ENCODE measurements around the gene RTN4R. TPM values are rescaled to one million over a fixed set of nuclear protein-coding genes. Genes with fewer than 3 reads are reported as not detected.

RTN4R gene
- total RNA-seq, 1 experiment from 2014 or later = 9.6 TPM

DNA sequence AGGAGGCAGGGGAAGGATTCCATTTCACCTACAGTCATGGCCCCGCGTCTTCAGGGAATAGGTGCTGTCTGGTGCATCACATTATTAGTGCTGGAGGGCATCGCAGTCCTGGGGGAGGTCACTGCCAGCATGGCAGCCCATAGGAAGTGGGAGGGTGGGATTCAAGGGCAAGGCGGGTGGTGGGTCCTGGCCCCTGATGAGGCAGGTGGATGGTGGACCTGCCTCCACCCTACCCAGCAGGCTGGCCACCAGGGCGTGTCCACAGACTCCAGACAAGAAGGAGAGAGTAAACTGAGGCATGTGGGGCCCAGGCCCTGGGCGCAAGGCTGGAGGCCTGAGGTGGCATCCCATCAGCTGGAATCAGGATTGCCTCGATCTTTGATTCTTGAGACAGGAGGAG, 53.3 kb downstream of the RTN4R start:
- Histone ChIP-seq H3K27ac (ENCODE audit: low read depth, low read length, poor library complexity, severe bottlenecking) (no peak overlapping the region), H3K27me3 (replicated peaks; ENCODE audit: insufficient read depth, low read depth, low read length, poor library complexity) (no peaks in the 10 kb centered on the region), H3K4me3 (ENCODE audit: low read depth, low read length, poor library complexity, severe bottlenecking) (no peak overlapping the region), H3K4me1 (ENCODE audit: insufficient read depth, low read length, poor library complexity, severe bottlenecking) (peaks cover 32% of the 10 kb centered on the region), H3K36me3 (ENCODE audit: insufficient read depth, low read length, poor library complexity, severe bottlenecking) (no peaks in the 10 kb centered on the region), H3K9me3 (ENCODE audit: low read depth, low read length, poor library complexity, severe bottlenecking) (no peaks in the 10 kb centered on the region)
- ChIA-PET CTCF (no interaction called here), POLR2A (ENCODE audit: low non-redundant PET) (no interaction called here)
- intact Hi-C loops (cut with micrococcal nuclease; ENCODE audit: unreplicated experiment) = no loop called here
- BruUV-seq (replicated peaks) = no TSS peak
- DNase-seq (ENCODE audit: low spot score) = no peak
- TF ChIP-seq EZH2 (IDR thresholded peaks at IDR 0.05; ENCODE audit: borderline replicate concordance, low read depth, low read length, poor library complexity, severe bottlenecking) = no peak
- TF ChIP-seq, protein P1, sequence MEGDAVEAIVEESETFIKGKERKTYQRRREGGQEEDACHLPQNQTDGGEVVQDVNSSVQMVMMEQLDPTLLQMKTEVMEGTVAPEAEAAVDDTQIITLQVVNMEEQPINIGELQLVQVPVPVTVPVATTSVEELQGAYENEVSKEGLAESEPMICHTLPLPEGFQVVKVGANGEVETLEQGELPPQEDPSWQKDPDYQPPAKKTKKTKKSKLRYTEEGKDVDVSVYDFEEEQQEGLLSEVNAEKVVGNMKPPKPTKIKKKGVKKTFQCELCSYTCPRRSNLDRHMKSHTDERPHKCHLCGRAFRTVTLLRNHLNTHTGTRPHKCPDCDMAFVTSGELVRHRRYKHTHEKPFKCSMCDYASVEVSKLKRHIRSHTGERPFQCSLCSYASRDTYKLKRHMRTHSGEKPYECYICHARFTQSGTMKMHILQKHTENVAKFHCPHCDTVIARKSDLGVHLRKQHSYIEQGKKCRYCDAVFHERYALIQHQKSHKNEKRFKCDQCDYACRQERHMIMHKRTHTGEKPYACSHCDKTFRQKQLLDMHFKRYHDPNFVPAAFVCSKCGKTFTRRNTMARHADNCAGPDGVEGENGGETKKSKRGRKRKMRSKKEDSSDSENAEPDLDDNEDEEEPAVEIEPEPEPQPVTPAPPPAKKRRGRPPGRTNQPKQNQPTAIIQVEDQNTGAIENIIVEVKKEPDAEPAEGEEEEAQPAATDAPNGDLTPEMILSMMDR (conservative IDR thresholded peaks at IDR 0.05; ENCODE audit: low read depth, low read length) = no peak

DNA sequence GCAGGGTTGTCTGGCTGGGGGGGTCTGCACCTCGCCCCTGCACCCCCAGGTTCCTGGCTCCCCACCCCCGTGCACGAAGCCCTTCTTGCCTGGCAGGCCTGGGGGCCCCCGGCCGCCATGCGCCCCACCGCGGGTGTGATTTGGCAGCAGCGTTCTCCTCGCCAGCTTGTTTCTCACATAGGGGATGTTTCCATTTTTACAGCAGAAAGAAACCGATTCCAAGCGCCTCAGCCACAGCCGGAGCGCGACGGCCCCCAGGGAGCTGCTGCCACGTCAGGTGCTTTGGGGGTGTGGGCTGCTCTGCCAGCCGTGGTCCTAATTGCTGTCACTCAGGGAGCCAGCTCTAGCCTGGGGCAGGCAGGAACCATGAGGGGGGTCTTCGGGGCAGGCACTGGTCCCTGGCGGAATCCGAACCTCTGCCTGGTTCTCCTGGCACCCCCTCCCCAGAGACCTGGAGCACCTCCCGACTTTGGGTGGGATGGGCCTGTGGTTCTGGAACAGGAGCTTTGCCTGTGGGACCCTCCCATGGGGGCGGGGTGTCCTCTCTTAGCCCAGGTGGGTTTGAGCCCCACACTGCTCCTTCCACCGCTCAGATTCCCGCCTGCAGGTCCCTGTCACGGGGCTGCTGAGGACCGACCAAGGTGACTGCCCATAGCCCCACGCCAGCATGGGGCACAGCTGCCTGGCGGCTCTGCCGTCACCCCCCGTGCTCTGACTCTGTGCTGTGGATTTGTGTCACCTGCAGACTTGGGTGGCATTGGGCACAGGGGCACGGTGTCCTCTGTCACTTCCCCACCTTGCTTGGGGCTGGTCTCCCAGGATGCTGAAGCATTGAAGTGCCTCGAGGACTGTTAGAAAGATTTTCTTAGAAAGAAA, 54.0 kb downstream of the RTN4R start:
- no peak for TF ChIP-seq EZH2 (IDR thresholded peaks at IDR 0.05; ENCODE audit: borderline replicate concordance, low read depth, low read length, poor library complexity, severe bottlenecking)
- TF ChIP-seq, protein P1 (conservative IDR thresholded peaks at IDR 0.05; ENCODE audit: low read depth, low read length) = no peak
- intact Hi-C loops (cut with micrococcal nuclease; ENCODE audit: unreplicated experiment) = no loop called here
- H3K27ac ChIP-seq (ENCODE audit: low read depth, low read length, poor library complexity, severe bottlenecking) = no peak overlapping the region
- CTCF ChIA-PET = interaction anchor here (0.7 kb wide), 1 partner anchor 12 kb away, joined by 4 read pairs; no protein-coding TSS in a partner anchor
- no peaks in the 10 kb centered on the region for H3K27me3 ChIP-seq (replicated peaks; ENCODE audit: insufficient read depth, low read depth, low read length, poor library complexity)
- DNase-seq (ENCODE audit: low spot score) = no peak
- no TSS peak for BruUV-seq (replicated peaks)
- H3K36me3 ChIP-seq (ENCODE audit: insufficient read depth, low read length, poor library complexity, severe bottlenecking) = no peaks in the 10 kb centered on the region
- POLR2A ChIA-PET (ENCODE audit: low non-redundant PET) = no interaction called here
- no peaks in the 10 kb centered on the region for H3K9me3 ChIP-seq (ENCODE audit: low read depth, low read length, poor library complexity, severe bottlenecking)
- no peak overlapping the region for H3K4me3 ChIP-seq (ENCODE audit: low read depth, low read length, poor library complexity, severe bottlenecking)
- peaks cover 32% of the 10 kb centered on the region for H3K4me1 ChIP-seq (ENCODE audit: insufficient read depth, low read length, poor library complexity, severe bottlenecking)

DNA sequence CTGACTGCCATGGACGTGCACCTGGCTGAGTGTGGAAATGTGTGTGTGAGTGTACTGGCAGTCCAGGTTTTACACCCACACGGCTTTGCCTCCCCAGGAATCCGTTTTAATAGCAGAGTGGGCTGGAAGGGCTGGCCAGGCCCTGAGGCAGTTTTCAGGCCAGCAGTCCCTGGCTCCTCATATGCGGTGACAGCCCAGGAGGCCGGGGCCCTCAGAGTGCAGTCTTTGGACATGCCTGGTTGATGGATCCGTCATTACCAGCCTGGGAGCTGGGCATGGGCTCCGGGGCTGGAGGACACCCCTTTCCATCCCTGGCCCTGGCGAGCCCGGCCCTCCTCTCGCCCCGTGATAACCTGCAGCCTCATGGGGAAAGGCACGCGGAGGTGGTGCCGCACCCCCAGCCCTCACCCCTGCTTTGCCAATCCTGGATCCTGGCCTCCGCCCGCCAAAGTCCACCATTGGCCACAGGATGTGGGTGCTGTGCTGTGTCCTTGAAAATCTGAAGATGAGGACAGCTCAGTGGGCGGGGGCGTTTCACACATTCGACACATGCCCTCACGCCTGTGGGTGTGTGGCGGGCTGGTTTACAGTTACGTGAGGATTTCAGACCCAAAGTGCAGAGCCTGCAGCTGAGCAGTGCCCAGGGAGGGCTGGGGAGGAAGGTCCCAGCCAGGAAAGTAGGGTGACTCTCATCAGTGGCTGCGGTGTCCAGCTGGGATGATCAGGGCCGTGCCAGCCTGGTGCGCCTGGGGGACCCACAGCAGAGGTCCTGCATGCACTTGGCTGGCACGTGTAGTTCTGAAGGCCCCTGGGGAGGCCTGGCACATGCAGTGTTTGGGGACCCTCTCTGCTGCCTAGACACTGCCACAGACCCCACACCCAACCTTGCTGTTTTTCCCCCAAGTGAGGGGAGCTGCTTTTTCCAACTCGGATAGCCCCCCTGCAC, 55.1 kb downstream of the RTN4R start:
- Histone ChIP-seq H3K27ac (ENCODE audit: low read depth, low read length, poor library complexity, severe bottlenecking) (no peak overlapping the region), H3K27me3 (replicated peaks; ENCODE audit: insufficient read depth, low read depth, low read length, poor library complexity) (no peaks in the 10 kb centered on the region), H3K9me3 (ENCODE audit: low read depth, low read length, poor library complexity, severe bottlenecking) (no peaks in the 10 kb centered on the region), H3K36me3 (ENCODE audit: insufficient read depth, low read length, poor library complexity, severe bottlenecking) (no peaks in the 10 kb centered on the region), H3K4me1 (ENCODE audit: insufficient read depth, low read length, poor library complexity, severe bottlenecking) (peaks cover 32% of the 10 kb centered on the region), H3K4me3 (ENCODE audit: low read depth, low read length, poor library complexity, severe bottlenecking) (no peak overlapping the region)
- intact Hi-C loops (cut with micrococcal nuclease; ENCODE audit: unreplicated experiment) = no loop called here
- CTCF ChIA-PET = interaction anchor here (0.7 kb wide), 1 partner anchor 13 kb away, joined by 4 read pairs; no protein-coding TSS in a partner anchor
- no peak for TF ChIP-seq EZH2 (IDR thresholded peaks at IDR 0.05; ENCODE audit: borderline replicate concordance, low read depth, low read length, poor library complexity, severe bottlenecking)
- TF ChIP-seq, protein P1 (conservative IDR thresholded peaks at IDR 0.05; ENCODE audit: low read depth, low read length) = no peak
- DNase-seq (ENCODE audit: low spot score) = no peak
- POLR2A ChIA-PET (ENCODE audit: low non-redundant PET) = no interaction called here
- no TSS peak for BruUV-seq (replicated peaks)

Data from A673 (cell line).